CMK (cell line): ENCODE data around the gene CABP1.

ENCODE experiments used
- DNase-seq: peaks from one replicate; pipeline ENCODE4 v3.0.0-alpha.2; 2010; ENCODE audit warnings: low read depth

CABP1 gene

DNA sequence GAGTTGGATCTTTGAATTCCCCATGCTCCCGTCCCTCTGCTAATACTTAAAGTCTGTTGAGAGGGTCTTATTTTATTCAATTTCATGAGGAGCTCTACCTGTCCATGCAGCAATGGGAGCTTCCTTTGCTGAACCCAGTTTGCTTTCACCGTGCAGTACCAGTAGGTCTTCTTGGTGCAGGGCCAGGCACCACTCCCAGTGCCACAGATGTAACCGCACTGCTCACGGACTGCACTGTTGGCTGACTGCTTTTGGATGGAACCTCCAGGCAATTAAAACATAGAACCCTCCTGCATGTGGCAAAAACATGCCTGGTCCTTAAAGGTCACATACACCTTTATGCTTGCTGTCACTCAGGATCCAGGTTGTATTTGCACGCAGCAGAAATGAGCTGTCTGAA, 9.3 kb upstream of the CABP1 start:
- no peak for DNase-seq

GRCh38 chr12:120640861-120641833, 721 bp downstream of the CABP1 start:
- no peak for DNase-seq

- DNase-seq: no peak
Observed at GRCh38 chr12:120642121-120642520, 1.7 kb downstream of the CABP1 start.

- DNase-seq: no peak
Observed at GRCh38 chr12:120642826-120643225, 2.4 kb downstream of the CABP1 start.

DNA sequence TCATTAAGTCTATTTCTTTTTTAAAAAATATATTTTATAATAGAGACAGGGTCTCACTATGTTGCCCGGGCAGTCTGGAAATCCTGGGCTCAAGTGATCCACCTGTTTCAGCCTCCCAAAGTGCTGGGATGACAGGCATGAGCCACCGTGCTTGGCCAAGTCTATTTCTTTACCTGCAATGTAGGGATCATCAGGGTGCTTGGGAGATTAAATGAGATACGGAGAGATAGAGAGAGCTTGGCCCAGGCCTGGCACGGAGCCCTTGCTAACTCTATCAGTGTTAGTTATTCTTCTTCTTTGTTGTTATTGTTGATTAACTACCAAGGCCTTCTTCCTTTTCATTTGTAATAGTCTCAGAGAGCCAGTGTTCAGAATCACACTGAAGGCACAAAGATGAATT, 3.1 kb downstream of the CABP1 start:
- no peak for DNase-seq

GRCh38 chr12:120646044-120646443, 5.6 kb downstream of the CABP1 start:
- DNase-seq: no peak

DNA sequence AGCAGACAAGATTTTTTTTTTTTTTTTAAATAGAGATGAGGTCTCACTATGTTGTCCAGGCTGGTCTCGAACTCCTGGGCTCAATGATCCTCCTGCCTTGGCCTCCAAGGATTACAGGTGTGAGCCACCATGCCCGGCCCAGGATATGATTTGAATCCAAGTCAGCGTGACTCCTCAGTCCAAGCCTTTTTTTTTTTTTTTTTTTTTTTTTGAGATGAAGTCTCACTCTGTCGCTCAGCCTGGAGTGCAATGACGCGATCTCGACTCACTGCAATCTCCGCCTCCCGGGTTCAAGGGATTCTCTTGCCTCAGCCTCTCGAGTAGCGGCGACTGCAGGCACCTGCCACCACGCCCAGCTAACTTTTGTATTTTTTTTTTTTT, 6.9 kb downstream of the CABP1 start:
- no peak for DNase-seq

DNA sequence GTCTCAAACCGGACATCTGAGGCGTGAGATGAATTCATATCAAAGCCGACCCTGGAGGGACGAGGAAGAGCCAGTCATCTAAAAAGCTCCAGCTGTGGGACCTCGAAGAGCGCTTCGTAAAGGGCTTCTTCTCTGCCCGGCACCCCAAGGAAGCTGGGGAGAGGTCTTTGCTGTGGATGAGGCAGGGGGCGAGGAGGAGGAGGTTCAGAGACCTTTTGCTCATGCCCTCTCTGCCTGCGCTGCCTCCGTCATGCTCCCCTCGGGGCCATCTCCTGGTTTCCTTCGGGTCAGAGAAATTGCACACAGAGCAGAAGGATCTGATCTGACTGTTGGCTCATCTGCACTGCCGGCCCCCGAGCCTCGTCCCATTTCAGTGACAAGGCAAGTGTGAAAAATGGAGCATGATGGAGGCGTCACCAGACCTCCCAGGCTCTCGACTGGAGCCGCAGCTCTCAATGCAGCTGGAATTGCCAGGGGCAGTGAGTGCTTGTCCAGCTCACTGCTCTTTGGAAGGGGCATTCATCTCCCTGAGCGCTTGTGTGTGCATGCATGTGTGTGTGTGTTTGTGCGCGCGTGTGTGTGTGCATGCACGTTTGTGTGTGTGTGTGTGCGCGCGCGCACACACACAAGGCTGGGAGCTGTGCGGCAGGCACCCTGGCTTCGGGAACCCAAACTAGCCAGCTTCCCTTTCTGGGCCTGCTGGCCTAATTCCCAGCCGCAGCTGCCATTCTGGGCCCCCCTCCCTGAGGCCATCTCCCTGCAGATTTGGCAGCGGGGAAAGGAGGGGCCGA, 9.2 kb downstream of the CABP1 start:
- no peak for DNase-seq

DNA sequence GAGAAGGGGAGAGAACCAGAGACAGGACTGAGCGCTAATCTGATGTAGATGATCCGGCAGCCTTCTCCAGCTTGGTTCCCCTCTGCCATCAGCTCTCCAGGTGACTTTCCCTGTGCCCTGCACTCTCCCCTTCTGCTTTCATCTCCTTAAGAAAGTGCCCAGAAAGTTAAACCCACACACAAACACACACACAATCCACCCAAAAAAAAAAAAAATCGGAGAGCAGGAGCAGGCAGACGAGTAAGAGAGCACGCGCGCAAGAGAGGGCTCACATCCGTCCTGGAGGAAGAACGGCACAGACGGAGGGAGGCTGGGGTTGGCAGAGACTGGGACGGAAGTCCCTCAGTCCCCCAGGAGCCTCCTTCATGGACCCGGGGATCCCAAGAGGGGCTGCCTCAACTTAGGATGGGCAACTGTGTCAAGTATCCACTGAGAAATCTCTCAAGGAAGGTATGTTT, 9.8 kb downstream of the CABP1 start:
- no peak for DNase-seq

GRCh38 chr12:120651821-120652220, 11.4 kb downstream of the CABP1 start:
- no peak for DNase-seq

DNA sequence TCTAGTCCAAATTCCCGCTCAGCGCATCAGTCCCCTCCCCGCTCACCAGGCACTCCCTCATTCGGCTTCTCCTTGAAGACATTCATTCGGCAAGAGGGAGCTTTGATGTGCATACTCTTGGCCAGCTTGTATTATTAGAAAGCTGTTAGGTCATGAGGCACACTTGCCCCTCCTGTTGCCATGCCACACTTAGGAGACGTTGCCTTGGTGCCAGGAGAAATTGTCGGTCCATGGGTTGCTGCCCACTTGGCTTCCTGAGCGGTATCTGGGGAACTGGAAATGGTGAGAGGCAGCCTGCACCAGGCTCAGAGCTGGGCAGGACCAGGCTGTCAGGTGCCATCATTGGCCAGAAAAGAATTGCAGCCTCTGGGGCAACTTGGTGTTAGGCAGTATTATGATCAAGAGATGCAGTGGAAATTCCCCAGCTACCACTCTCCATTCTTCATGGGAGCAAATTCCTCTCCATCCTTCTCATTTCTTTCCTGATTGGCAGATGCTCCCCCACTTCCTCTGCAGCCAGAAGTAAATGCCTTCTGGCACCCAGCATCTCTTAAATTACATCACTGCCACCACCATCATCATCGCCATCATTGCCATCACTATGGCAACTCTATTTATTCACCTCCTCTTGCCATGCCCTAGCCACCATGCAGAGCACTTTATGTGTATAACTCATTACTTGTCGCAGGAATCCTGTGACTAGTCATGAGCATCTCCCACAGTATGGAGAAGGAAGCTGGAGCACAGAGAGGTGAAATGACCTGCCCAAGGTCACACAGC, 12.4 kb downstream of the CABP1 start:
- DNase-seq: no peak

GRCh38 chr12:120653611-120654010, 13.2 kb downstream of the CABP1 start:
- DNase-seq: no peak

DNA sequence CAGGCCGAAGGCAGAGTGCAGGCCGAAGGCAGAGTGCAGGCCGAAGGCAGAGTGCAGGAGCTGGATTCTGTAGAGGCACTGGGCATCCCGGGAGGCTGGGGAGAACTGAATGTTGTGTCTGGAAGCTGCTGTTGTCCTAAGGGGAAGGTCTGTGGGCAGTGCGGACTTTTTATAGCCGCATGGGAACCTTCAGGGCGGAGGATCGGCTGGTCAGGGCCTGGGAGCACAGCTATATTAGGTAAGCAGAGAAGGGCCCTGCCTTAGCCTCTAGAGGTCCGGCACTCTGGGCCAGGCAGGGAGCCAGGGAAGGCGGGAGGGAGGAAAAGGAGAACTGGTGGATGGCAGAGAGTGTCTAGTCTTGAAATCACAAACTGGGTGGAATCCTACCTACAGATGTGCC, 14.2 kb downstream of the CABP1 start:
- no peak for DNase-seq

GRCh38 chr12:120656008-120656407, 15.6 kb downstream of the CABP1 start:
- no peak for DNase-seq

GRCh38 chr12:120658286-120659150, 18.1 kb downstream of the CABP1 start:
- DNase-seq: no peak

GRCh38 chr12:120659151-120659525, 18.7 kb downstream of the CABP1 start:
- no peak for DNase-seq

DNA sequence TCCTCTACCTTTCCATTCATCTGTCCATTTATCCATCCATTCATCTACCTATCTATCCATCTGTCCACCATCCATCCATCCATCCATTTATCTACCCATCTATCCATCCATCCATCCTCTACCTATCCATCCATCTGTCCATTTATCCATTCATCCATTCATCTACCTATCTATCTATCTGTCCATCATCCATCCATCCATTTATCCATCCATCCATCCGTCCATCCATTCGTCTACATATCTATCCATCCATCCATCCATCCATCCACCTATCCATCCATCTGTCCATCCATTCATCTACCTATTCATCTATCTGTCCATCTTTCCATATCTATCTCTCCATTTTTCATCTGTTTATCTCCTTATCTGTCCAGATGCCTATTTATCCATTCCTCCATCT, 21.0 kb downstream of the CABP1 start:
- no peak for DNase-seq

DNA sequence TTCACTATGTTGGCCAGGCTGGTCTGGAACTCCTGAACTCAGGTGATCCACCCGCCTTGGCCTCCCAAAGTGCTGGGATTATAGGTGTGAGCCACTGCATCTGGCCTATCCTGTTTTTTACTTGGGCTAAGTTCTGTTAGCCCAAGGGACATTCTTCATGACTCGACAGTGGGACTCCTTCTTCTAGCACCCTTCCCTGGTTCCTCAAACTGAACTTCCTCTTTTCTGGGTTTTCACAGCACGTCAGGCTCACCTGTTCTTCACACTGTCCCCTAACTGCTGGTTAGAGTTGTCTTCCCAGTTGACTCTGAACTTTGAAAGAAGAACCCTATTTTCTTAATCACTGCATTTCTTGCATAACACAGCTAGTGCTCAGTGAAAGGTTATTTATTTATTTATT, 22.5 kb downstream of the CABP1 start:
- no peak for DNase-seq

DNA sequence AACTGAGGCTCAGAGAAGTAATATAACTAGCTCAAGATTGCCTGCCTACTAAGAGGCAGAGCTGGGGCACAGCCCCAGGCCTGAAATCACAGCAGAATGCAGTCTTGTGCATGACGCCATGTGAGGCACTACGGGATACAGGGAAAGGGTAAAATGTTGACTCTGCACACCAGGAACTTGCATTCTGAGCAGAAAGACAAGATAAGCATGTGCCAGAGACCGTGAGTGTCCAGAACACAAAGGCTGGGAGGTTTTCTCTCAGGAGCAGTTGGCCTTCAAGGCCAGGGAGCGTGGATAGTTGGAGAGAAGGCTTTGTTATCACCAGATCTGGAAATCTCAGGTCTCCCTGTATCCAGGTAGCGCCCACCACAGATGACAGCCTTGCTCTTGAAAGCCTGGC, 23.3 kb downstream of the CABP1 start:
- DNase-seq: no peak

DNA sequence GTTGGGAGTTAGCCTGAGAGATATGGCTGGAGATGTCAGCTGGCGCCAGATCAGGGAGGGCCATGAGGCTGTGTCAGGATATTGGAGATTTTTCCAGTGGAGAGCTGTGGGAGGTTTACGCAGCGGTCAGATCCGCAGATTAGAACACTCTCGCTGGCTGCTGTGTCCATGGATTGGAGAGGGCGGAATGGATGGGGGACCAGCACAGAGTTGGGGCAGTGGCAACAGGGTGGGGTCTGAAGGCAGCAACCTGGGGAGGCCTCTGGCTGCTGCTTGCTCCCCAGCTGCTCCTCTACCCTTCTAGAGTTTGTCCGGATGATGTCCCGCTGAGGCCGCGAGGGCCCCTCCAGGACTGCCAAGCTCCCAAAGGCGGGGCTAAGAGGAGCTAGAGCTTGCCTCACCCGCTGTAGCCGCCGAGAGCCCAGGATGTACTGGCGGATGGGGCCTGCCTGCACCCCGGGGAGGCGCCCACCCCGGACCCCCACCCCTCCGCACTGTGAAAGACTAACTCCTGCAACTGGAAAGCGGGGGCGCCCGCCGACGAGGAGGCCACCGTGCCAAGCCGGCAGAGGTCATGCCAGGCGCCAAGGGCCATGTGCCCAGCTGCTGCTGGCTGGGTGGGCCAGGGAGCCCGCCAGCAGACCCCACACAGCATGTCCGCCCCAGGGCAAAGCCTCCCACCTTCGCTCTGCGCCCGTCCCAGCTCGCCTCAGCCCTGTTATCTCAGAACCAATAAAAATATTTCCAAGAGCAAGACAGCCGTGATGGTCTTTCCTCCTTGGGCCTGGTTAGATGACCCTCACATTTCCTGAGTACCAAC, 26.4 kb downstream of the CABP1 start:
- DNase-seq: no peak
